Measurements from ENCODE around the gene RERG.

DNA sequence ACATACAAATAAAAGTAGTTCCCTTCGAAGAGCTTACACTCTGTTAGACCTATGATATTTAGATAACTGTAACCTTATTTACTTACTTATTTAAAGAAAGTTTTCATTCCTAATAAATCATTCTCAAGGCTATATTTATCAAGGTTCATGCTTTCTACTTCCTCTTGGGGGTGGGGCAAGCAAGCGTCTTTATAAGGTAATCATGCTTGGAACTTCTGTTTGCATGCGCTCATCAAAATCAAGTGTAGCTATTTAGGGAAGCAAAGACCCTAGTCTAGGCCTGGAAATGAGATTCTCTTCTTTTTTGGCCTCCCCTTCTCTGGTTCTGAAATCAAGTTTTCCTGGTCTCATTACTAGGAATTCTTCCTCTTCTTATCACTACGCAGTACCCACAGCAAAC is 766 bp downstream of the RERG start:
- TF ChIP-seq CTCF (IDR thresholded peaks at IDR 0.05 in 4 of 5, conservative IDR thresholded peaks at IDR 0.05 in 1 of 5), result no peak
- peak in 1 of 2 donors; percentile 6 for TF ChIP-seq POLR2A (IDR thresholded peaks at IDR 0.05)

Measured in gastrocnemius medialis (tissue), 4 donors.